Ishikawa (cell line): Measurements from ENCODE around the gene KPNA1.

Experiments
- CEBPB ChIP-seq: IDR thresholded peaks from 2 replicates; pipeline ENCODE4 v1.6.1; 2012
- CREB1 ChIP-seq: IDR thresholded peaks from 2 replicates; pipeline ENCODE4 v1.6.1; 2012; ENCODE audit warnings: low read depth
- EGR1 ChIP-seq: IDR thresholded peaks from 2 replicates; pipeline ENCODE4 v1.6.1; 2012
- EP300 ChIP-seq: IDR thresholded peaks from 2 replicates; pipeline ENCODE4 v1.6.1; 2012; ENCODE audit warnings: borderline replicate concordance
- FOXM1 ChIP-seq: IDR thresholded peaks from 2 replicates; pipeline ENCODE4 v1.6.1; 2012; ENCODE audit warnings: low read depth, borderline replicate concordance
- NFIC ChIP-seq: IDR thresholded peaks from 2 replicates; pipeline ENCODE4 v1.6.1; 2012
- RAD21 ChIP-seq: IDR thresholded peaks from 2 replicates; pipeline ENCODE4 v1.6.1; 2012; ENCODE audit warnings: low read depth
- REST ChIP-seq: IDR thresholded peaks from 2 replicates; pipeline ENCODE4 v1.6.1; 2012; ENCODE audit warnings: low read depth, mild to moderate bottlenecking
- TAF1 ChIP-seq: IDR thresholded peaks from 2 replicates; pipeline ENCODE4 v1.6.1; 2012; ENCODE audit warnings: low read depth, mild to moderate bottlenecking
- TCF12 ChIP-seq: IDR thresholded peaks from 2 replicates; pipeline ENCODE4 v1.6.1; 2012; ENCODE audit warnings: low read depth
- TEAD4 ChIP-seq: IDR thresholded peaks from 2 replicates; pipeline ENCODE4 v1.6.1; 2012
- USF1 ChIP-seq: IDR thresholded peaks from 2 replicates; pipeline ENCODE4 v1.6.1; 2012
- YY1 ChIP-seq: IDR thresholded peaks from 2 replicates; pipeline ENCODE4 v1.6.1; 2012; ENCODE audit warnings: low read depth
- ZBTB7A ChIP-seq: IDR thresholded peaks from 2 replicates; pipeline ENCODE4 v1.6.1; 2012; ENCODE audit warnings: low read depth
- TF ChIP-seq, protein P1 (sequence below): IDR thresholded peaks from 2 replicates; pipeline ENCODE4 v1.6.1; 2012

The KPNA1 gene

GRCh38 chr3:122546151-122546550 is 31.4 kb upstream of the KPNA1 start:
- TF ChIP-seq EGR1 = no peak

DNA sequence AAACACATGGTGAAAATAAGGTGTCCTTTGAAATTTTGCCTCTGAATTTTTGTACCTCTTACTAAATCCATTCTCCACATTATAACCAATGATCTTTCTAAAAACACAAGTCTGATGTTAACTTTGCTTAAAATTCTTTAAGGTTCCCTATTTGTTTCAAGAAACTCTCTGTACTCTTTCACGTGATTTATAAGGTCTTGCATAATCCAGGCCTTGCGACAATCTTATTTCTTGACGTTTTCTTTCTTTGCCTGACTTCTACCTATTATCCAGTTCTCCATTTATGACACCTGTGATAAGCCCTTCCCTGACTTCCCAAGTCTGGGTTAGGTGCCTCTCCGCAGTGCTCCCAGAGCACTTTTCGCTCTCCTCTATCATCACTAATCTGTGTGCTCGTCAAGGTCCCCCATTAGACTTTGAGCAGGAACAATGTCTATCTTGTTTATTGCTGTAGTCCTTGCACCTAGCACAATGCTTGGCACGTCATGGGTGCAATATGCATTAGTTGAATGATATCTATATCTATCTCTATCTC is 24.3 kb upstream of the KPNA1 start:
- TF ChIP-seq ZBTB7A (no peak), EP300 (no peak), RAD21 (no peak), CREB1 (no peak), REST (no peak), NFIC (no peak), USF1 (no peak), FOXM1 (no peak), TCF12 (no peak), TAF1 (no peak), YY1 (no peak), EGR1 (no peak), CEBPB (no peak), TEAD4 (no peak)
- TF ChIP-seq, protein P1, sequence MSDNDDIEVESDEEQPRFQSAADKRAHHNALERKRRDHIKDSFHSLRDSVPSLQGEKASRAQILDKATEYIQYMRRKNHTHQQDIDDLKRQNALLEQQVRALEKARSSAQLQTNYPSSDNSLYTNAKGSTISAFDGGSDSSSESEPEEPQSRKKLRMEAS = no peak

DNA sequence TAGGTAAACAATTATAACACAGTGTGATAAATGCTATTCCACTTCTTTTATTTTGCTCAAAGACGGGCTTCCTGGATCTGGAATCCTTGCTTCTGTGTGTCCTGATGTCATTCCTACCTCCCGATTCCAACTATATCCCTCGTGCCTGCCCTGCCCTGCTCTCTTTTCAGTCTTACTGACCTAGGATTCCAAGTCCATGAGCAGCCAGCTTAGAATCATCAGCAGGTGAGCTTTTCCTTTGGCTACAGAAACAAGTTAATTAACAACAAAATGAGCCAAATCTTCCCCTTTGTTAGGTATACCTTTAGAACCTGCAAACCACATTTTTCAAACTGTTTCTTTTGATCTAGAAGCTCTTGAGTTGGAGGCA is 21.9 kb upstream of the KPNA1 start:
- TF ChIP-seq NFIC (no peak), YY1 (no peak), EGR1 (no peak), ZBTB7A (no peak), TCF12 (no peak), FOXM1 (no peak), EP300 (no peak), RAD21 (no peak), TEAD4 (no peak), CREB1 (no peak), USF1 (no peak)
- TF ChIP-seq, protein P1 = no peak

- TF ChIP-seq CREB1 (no peak), YY1 (no peak)
These were observed 21.4 kb upstream of the KPNA1 start for GRCh38 chr3:122535964-122536631.

DNA sequence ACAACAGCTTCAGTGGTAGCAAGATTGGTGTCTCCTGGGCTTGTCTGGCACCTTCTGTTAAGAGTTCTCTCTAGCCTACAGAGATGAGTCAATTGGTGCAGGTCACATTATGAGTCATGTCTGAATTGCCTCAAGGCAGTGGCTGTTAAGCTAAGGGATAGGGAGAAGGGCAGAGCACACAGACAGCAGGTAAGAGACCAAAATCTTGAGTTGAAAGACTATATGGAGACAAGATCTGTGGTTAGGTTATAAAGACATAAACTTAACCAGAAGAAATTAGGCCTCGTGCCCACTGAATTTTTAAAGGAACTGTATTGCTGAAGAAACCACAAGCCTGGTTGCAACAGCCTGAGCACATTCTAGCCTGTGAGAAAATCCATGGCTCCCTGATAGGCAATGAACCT is 19.2 kb upstream of the KPNA1 start:
- no peak for TF ChIP-seq USF1
- no peak for TF ChIP-seq EGR1
- no peak for TF ChIP-seq TAF1
- TF ChIP-seq REST = no peak
- no peak for TF ChIP-seq TCF12
- no peak for TF ChIP-seq CEBPB
- TF ChIP-seq NFIC = no peak
- TF ChIP-seq TEAD4 = no peak
- TF ChIP-seq YY1 = no peak

DNA sequence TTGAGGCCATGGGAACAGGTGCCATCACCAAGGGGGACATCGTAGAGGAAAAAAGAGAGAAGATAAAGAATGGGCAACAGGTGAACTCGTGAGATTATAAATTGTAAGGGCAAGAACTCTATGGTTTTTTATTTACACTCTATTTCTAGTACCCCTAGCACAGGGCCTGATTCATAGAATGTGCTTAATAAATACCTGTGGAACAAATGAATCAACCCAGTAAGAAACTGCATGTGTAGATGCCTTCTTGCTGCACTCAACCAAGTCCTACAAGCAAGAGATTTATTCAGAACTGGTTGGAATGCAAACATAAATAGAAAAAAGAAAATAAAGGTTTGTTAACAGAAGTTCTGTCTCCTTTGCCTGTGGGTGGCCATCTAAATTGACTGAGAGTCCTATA is 18.7 kb upstream of the KPNA1 start:
- no peak for TF ChIP-seq CEBPB
- TF ChIP-seq EP300 = no peak
- TF ChIP-seq YY1 = no peak
- TF ChIP-seq ZBTB7A = no peak
- TF ChIP-seq TAF1 = no peak
- TF ChIP-seq FOXM1 = no peak
- no peak for TF ChIP-seq CREB1
- TF ChIP-seq NFIC = no peak
- no peak for TF ChIP-seq EGR1
- no peak for TF ChIP-seq TEAD4
- no peak for TF ChIP-seq REST
